Type B pancreatic cell (in vitro differentiated cells): ENCODE results near the gene OR52W1. TPM values are rescaled to one million over a fixed set of nuclear protein-coding genes. Genes with fewer than 3 reads are reported as not detected.

Experiments used
- DNase-seq: peaks from one replicate; pipeline ENCODE4 v3.0.0; 2021; ENCODE audit warnings: mixed read lengths; ENCODE audit not compliant: unreplicated experiment; ENCODE audit errors: extremely low spot score
- H3K27ac Mint-ChIP-seq: 2 replicates; pipeline ENCODE4 v1.8.0; 2021; ENCODE audit warnings: mild to moderate bottlenecking, mixed read lengths
- H3K27me3 Mint-ChIP-seq: 2 replicates; pipeline ENCODE4 v1.8.0; 2021; ENCODE audit warnings: mixed read lengths
- H3K36me3 Mint-ChIP-seq: 2 replicates; pipeline ENCODE4 v1.8.0; 2021; ENCODE audit warnings: mixed read lengths
- H3K4me1 Mint-ChIP-seq: one replicate; pipeline ENCODE4 v1.8.0; 2021; ENCODE audit warnings: mixed read lengths; ENCODE audit not compliant: unreplicated experiment
- H3K4me3 Mint-ChIP-seq: 2 replicates; pipeline ENCODE4 v1.8.0; 2021; ENCODE audit warnings: mild to moderate bottlenecking, mixed read lengths
- H3K9me3 Mint-ChIP-seq: 2 replicates; pipeline ENCODE4 v1.8.0; 2021; ENCODE audit warnings: mixed read lengths
- CTCF ChIP-seq: fragments of 200-600 bp; sonication (generic); conservative IDR thresholded peaks from 2 replicates; pipeline ENCODE4 v1.5.0; 2021; ENCODE audit warnings: antibody characterized with exemption, mild to moderate bottlenecking
- long read RNA-seq: library from polyadenylated mRNA; unstranded; transcript quantifications from one replicate; pipeline ENCODE4 v2.0.0, GENCODE V29; 2020
- total RNA-seq: library from RNA; stranded (reverse); gene quantifications from 2 replicates; pipeline ENCODE4 v1.2.1, GENCODE V29; 2021; ENCODE audit warnings: low replicate concordance

Gene OR52W1
- total RNA-seq, result not detected in 2 replicates
- long read RNA-seq, result 0 reads

DNA sequence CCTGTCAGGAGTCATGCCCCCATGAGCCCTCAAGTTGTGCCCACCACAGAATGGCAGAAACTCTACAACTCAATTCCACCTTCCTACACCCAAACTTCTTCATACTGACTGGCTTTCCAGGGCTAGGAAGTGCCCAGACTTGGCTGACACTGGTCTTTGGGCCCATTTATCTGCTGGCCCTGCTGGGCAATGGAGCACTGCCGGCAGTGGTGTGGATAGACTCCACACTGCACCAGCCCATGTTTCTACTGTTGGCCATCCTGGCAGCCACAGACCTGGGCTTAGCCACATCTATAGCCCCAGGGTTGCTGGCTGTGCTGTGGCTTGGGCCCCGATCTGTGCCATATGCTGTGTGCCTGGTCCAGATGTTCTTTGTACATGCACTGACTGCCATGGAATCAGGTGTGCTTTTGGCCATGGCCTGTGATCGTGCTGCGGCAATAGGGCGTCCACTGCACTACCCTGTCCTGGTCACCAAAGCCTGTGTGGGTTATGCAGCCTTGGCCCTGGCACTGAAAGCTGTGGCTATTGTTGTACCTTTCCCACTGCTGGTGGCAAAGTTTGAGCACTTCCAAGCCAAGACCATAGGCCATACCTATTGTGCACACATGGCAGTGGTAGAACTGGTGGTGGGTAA lies at the start of gene OR52W1:
TSS of gene OR52W1 (plus strand) at position 51 of the 637 bp plus-strand sequence. CDS start at position 51, 0 bp downstream.
- H3K27ac Mint-ChIP-seq, result no peak within 1 kb of the TSS
- H3K4me1 Mint-ChIP-seq, result no peaks in the 10 kb centered on the region
- no peak for DNase-seq
- H3K4me3 Mint-ChIP-seq, result no peak within 1 kb of the TSS
- no peaks in the 10 kb centered on the region for H3K9me3 Mint-ChIP-seq
- H3K27me3 Mint-ChIP-seq, result no peaks in the 10 kb centered on the region
- H3K36me3 Mint-ChIP-seq, result no peaks in the 10 kb centered on the region
- no peak for TF ChIP-seq CTCF

DNA sequence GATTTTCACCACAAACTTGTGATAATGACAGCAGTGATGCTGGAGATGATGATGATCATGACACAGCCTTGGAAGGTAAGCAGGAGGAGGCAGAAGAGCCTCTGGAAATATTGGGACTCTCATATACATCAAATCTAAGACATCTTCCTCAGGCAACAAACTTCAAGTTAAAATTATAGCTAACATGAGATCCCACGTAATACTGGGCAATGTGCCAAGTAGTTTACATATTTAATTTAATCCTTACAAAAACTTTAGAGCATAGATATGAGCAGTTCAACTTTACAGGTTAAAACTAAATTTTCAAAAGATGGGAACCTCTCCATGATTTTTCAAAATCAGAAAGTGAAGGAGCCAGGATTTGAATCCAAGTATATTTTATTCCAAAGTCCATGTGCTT lies 47.9 kb upstream of the OR52W1 start:
- H3K27me3 Mint-ChIP-seq, result no peaks in the 10 kb centered on the region
- DNase-seq, result no peak
- H3K9me3 Mint-ChIP-seq, result no peaks in the 10 kb centered on the region
- no peak overlapping the region for H3K4me3 Mint-ChIP-seq
- TF ChIP-seq CTCF, result no peak
- H3K36me3 Mint-ChIP-seq, result no peaks in the 10 kb centered on the region
- H3K27ac Mint-ChIP-seq, result no peak overlapping the region
- no peaks in the 10 kb centered on the region for H3K4me1 Mint-ChIP-seq

GRCh38 chr11:6152126-6152525 lies 46.9 kb upstream of the OR52W1 start:
- Mint-ChIP-seq H3K4me1 (no peaks in the 10 kb centered on the region), H3K27me3 (no peaks in the 10 kb centered on the region), H3K9me3 (no peaks in the 10 kb centered on the region), H3K27ac (no peak overlapping the region), H3K4me3 (no peak overlapping the region), H3K36me3 (no peaks in the 10 kb centered on the region)
- TF ChIP-seq CTCF, result no peak
- DNase-seq, result no peak

DNA sequence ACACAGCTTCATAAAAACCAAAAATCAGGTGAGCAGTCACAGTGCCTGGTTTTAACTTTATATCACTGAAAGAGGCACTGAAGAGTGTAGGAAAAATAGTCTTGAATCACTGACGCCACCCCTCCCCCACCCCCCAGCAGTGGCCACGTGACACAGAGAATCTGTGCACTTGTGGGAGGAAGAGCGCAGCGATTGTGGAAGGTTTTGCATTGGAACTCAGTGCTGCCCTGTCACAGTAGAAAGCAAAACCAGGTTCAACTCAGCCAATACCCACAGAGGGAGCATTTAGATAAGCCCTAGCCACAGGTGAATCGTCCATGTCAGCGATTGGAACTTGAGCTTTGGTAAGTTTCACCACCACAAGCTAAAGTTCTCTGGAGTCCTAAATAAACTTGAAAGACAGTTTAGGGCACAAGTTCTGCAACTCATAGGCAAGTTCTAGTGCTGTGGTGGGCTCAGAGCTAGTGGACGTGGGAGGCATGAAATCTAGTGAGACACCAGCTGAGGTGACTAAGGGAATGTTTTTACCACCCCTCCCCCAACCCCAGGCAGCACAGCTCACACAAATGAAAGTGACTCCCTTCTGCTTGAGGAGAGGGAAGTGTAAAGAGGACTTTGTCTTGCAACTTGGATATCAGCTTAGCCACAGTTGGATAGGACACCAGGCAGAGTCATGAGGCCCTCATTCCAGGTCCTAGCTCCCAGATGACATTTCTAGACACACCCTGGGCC lies 42.2 kb upstream of the OR52W1 start:
- Mint-ChIP-seq H3K36me3 (no peaks in the 10 kb centered on the region), H3K4me3 (no peak overlapping the region), H3K4me1 (no peaks in the 10 kb centered on the region), H3K9me3 (no peaks in the 10 kb centered on the region), H3K27ac (no peak overlapping the region), H3K27me3 (no peaks in the 10 kb centered on the region)
- TF ChIP-seq CTCF, result no peak
- DNase-seq, result no peak

GRCh38 chr11:6170226-6170625 lies 28.8 kb upstream of the OR52W1 start, which contains the start of gene OR52B2:
OR52B2 (minus strand) TSS chr11:6170326; CDS start chr11:6170326, 0 bp downstream.
- Mint-ChIP-seq H3K9me3 (no peaks in the 10 kb centered on the region), H3K27me3 (peaks cover 11% of the 10 kb centered on the region), H3K4me3 (no peak within 1 kb of the TSS), H3K4me1 (no peaks in the 10 kb centered on the region), H3K36me3 (no peaks in the 10 kb centered on the region), H3K27ac (no peak within 1 kb of the TSS)
- DNase-seq, result no peak
- TF ChIP-seq CTCF, result no peak
